Measurements from ENCODE around the gene WWP2.
"Not testable (repeated sequence)": the region's sequence is repeated elsewhere in the genome, so short reads cannot be mapped to it uniquely, and the experiment has no call there.

Gene WWP2

DNA sequence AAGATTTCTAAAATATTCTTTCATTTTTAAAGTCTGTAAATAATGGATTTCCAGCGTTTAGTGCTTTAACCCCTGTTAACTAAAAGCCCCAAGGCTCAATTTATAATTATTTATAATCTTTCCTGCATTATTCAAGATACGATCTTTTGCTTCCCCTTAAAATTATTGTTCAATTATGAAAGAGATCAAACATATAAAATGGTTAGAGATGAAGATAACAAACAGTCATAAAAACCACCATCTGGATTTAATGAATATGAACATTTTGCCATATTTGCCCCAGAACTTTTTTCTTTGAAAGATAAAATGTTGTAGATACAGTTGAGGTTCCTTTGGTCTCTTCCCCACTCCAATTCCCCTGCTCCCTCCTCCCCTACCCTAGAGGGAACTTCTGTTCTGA is 17.6 kb downstream of the WWP2 start:
- peaks cover 16% of the 10 kb centered on the region for H3K36me3 Mint-ChIP-seq (ENCODE audit: low read depth)
- no peak for DNase-seq

GRCh38 chr16:69781118-69781517 is 19.0 kb downstream of the WWP2 start:
- Mint-ChIP-seq H3K9me3 (peaks cover 2% of the 10 kb centered on the region), H3K4me3 (no peak overlapping the region), H3K27me3 (ENCODE audit: low read depth, poor library complexity) (no peaks in the 10 kb centered on the region), H3K36me3 (ENCODE audit: low read depth) (peaks cover 10% of the 10 kb centered on the region), H3K27ac (peak overlapping the region; percentile 13), H3K4me1 (no peaks in the 10 kb centered on the region)
- TF ChIP-seq CTCF (IDR thresholded peaks at IDR 0.05): no peak
- no peak for DNase-seq

More for the DNA sequence above, 17.6 kb downstream of the WWP2 start:
- no peaks in the 10 kb centered on the region for H3K27me3 Mint-ChIP-seq (ENCODE audit: low read depth, poor library complexity)
- H3K27ac Mint-ChIP-seq: no peak overlapping the region
- TF ChIP-seq CTCF (IDR thresholded peaks at IDR 0.05): no peak
- H3K4me1 Mint-ChIP-seq: no peaks in the 10 kb centered on the region
- H3K4me3 Mint-ChIP-seq: no peak overlapping the region
- H3K9me3 Mint-ChIP-seq: peaks cover 15% of the 10 kb centered on the region

GRCh38 chr16:69784586-69784985 is 22.5 kb downstream of the WWP2 start:
- Mint-ChIP-seq H3K9me3 (no peaks in the 10 kb centered on the region), H3K36me3 (ENCODE audit: low read depth) (peaks cover 34% of the 10 kb centered on the region), H3K27ac (no peak overlapping the region), H3K27me3 (ENCODE audit: low read depth, poor library complexity) (no peaks in the 10 kb centered on the region), H3K4me1 (no peaks in the 10 kb centered on the region), H3K4me3 (no peak overlapping the region)
- no peak for TF ChIP-seq CTCF (IDR thresholded peaks at IDR 0.05)
- DNase-seq: no peak

GRCh38 chr16:69787883-69788282 is 25.8 kb downstream of the WWP2 start:
- Mint-ChIP-seq H3K4me3 (no peak overlapping the region), H3K9me3 (no peaks in the 10 kb centered on the region), H3K27me3 (ENCODE audit: low read depth, poor library complexity) (no peaks in the 10 kb centered on the region), H3K4me1 (no peaks in the 10 kb centered on the region), H3K36me3 (ENCODE audit: low read depth) (peaks cover 46% of the 10 kb centered on the region), H3K27ac (no peak overlapping the region)
- no peak for DNase-seq
- no peak for TF ChIP-seq CTCF (IDR thresholded peaks at IDR 0.05)

- not testable (repeated sequence) for DNase-seq; H3K27me3 Mint-ChIP-seq (ENCODE audit: low read depth, poor library complexity); H3K4me3 Mint-ChIP-seq; H3K9me3 Mint-ChIP-seq
- peaks cover 43% of the 10 kb centered on the region for H3K36me3 Mint-ChIP-seq (ENCODE audit: low read depth)
- H3K27ac Mint-ChIP-seq: peak overlapping the region; percentile 32
- peaks cover 14% of the 10 kb centered on the region for H3K4me1 Mint-ChIP-seq
Measured at GRCh38 chr16:69791391-69791847, 29.3 kb downstream of the WWP2 start.

DNA sequence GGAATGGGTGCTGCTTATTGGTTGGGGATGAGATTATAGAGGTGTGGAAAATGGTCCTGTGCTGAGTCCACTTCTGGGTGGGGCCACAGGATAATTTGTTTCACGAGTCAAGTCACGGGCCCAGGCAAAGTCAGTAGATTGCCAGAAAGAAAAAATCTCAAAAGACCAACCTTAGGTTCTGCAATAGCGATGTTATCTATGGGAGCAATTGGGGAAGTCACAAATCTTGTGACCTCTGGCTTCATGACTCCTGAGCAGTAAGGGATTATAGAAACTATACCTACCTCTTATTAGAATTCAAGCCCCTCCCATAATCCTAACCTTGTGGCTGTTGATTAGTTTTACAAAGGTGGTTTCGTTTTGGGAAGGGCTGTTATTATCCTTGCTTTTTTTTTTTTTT is 31.4 kb downstream of the WWP2 start:
- H3K4me1 Mint-ChIP-seq: peaks cover 28% of the 10 kb centered on the region
- DNase-seq: no peak
- no peaks in the 10 kb centered on the region for H3K27me3 Mint-ChIP-seq (ENCODE audit: low read depth, poor library complexity)
- H3K36me3 Mint-ChIP-seq (ENCODE audit: low read depth): peaks cover 26% of the 10 kb centered on the region
- no peak overlapping the region for H3K4me3 Mint-ChIP-seq
- no peak for TF ChIP-seq CTCF (IDR thresholded peaks at IDR 0.05)
- H3K9me3 Mint-ChIP-seq: no peaks in the 10 kb centered on the region
- H3K27ac Mint-ChIP-seq: no peak overlapping the region
